Measurements from ENCODE around the gene FBXL16. TPM values are rescaled to one million over a fixed set of nuclear protein-coding genes. Genes with fewer than 3 reads are reported as not detected.

The FBXL16 gene
- total and polyA plus RNA-seq, 2 of the 13 experiments (the other 11 are each of a cell fraction or from before 2014, with no cell fraction given), result 0.22 to 2.0 TPM

DNA sequence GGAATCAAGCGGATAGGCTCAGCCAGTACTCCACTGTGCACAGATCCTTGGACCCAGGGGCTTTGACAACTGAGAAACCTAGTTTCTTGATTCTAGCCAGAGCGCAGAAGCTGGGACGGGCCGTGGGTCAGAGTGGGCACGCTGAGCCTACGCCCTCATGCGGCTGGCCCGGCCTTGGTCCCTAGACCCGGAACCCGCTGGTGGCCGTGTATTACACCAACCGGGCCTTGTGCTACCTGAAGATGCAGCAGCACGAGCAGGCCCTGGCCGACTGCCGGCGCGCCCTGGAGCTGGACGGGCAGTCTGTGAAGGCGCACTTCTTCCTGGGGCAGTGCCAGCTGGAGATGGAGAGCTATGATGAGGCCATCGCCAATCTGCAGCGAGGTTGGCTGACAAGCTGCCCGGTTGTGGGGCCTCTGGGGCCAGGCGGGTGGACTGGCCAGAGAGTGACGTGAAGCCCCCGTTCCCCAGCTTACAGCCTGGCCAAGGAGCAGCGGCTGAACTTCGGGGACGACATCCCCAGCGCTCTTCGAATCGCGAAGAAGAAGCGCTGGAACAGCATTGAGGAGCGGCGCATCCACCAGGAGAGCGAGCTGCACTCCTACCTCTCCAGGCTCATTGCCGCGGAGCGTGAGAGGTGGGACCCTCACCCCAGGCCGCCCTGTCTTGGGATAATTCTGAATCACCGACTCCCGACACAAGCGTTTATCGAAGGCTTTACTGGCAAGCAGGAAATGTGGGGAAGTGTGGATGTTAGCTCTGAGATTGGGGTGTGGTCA, 24.4 kb downstream of the FBXL16 start (continued):
- TF ChIP-seq ZNF768 (CRISPR knock-in tag; IDR thresholded peaks at IDR 0.05) (peak; percentile 27; the same call in 1 of the 2 replicates), ZBTB38 (CRISPR knock-in tag; IDR thresholded peaks at IDR 0.05) (no peak; the same call in 1 of the 2 replicates), HMG20A (CRISPR knock-in tag; IDR thresholded peaks at IDR 0.05; ENCODE audit: borderline replicate concordance) (no peak), MAZ (IDR thresholded peaks at IDR 0.05; ENCODE audit: borderline replicate concordance, low read depth, low read length) (no peak), MAZ (CRISPR knock-in tag; IDR thresholded peaks at IDR 0.05; ENCODE audit: low read depth) (no peak), ZNF136 (CRISPR knock-in tag; IDR thresholded peaks at IDR 0.05; ENCODE audit: low read depth) (no peak), FOXJ3 (CRISPR knock-in tag; IDR thresholded peaks at IDR 0.05; ENCODE audit: borderline replicate concordance) (no peak), ZBTB7B (CRISPR knock-in tag; IDR thresholded peaks at IDR 0.05) (no peak), ZNF546 (CRISPR knock-in tag; conservative IDR thresholded peaks at IDR 0.05) (no peak), ZNF354B (CRISPR knock-in tag; IDR thresholded peaks at IDR 0.05) (no peak), GABPA (IDR thresholded peaks at IDR 0.05; ENCODE audit: low read depth, low read length) (no peak; the same call in 1 of the 2 replicates), GABPA (CRISPR knock-in tag; IDR thresholded peaks at IDR 0.05; ENCODE audit: low read depth) (peak; percentile 54; the same call in 1 of the 2 replicates), ZNF83 (CRISPR knock-in tag; IDR thresholded peaks at IDR 0.05; ENCODE audit: borderline replicate concordance) (peak; percentile 72; the same call in 1 of the 2 replicates)
- TF ChIP-seq, protein P1, sequence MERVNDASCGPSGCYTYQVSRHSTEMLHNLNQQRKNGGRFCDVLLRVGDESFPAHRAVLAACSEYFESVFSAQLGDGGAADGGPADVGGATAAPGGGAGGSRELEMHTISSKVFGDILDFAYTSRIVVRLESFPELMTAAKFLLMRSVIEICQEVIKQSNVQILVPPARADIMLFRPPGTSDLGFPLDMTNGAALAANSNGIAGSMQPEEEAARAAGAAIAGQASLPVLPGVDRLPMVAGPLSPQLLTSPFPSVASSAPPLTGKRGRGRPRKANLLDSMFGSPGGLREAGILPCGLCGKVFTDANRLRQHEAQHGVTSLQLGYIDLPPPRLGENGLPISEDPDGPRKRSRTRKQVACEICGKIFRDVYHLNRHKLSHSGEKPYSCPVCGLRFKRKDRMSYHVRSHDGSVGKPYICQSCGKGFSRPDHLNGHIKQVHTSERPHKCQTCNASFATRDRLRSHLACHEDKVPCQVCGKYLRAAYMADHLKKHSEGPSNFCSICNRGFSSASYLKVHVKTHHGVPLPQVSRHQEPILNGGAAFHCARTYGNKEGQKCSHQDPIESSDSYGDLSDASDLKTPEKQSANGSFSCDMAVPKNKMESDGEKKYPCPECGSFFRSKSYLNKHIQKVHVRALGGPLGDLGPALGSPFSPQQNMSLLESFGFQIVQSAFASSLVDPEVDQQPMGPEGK (CRISPR knock-in tag; IDR thresholded peaks at IDR 0.05), result no peak
- TF ChIP-seq, protein P2, sequence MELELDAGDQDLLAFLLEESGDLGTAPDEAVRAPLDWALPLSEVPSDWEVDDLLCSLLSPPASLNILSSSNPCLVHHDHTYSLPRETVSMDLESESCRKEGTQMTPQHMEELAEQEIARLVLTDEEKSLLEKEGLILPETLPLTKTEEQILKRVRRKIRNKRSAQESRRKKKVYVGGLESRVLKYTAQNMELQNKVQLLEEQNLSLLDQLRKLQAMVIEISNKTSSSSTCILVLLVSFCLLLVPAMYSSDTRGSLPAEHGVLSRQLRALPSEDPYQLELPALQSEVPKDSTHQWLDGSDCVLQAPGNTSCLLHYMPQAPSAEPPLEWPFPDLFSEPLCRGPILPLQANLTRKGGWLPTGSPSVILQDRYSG (CRISPR knock-in tag; IDR thresholded peaks at IDR 0.05), result no peak
- TF ChIP-seq, protein P3, sequence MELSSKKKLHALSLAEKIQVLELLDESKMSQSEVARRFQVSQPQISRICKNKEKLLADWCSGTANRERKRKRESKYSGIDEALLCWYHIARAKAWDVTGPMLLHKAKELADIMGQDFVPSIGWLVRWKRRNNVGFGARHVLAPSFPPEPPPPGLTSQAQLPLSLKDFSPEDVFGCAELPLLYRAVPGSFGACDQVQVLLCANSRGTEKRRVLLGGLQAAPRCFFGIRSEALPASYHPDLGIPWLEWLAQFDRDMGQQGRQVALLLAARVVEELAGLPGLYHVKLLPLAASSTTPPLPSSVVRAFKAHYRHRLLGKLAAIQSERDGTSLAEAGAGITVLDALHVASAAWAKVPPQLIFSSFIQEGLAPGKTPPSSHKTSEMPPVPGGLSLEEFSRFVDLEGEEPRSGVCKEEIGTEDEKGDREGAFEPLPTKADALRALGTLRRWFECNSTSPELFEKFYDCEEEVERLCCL (CRISPR knock-in tag; IDR thresholded peaks at IDR 0.05; ENCODE audit: borderline replicate concordance), result no peak
- TF ChIP-seq, protein P4, sequence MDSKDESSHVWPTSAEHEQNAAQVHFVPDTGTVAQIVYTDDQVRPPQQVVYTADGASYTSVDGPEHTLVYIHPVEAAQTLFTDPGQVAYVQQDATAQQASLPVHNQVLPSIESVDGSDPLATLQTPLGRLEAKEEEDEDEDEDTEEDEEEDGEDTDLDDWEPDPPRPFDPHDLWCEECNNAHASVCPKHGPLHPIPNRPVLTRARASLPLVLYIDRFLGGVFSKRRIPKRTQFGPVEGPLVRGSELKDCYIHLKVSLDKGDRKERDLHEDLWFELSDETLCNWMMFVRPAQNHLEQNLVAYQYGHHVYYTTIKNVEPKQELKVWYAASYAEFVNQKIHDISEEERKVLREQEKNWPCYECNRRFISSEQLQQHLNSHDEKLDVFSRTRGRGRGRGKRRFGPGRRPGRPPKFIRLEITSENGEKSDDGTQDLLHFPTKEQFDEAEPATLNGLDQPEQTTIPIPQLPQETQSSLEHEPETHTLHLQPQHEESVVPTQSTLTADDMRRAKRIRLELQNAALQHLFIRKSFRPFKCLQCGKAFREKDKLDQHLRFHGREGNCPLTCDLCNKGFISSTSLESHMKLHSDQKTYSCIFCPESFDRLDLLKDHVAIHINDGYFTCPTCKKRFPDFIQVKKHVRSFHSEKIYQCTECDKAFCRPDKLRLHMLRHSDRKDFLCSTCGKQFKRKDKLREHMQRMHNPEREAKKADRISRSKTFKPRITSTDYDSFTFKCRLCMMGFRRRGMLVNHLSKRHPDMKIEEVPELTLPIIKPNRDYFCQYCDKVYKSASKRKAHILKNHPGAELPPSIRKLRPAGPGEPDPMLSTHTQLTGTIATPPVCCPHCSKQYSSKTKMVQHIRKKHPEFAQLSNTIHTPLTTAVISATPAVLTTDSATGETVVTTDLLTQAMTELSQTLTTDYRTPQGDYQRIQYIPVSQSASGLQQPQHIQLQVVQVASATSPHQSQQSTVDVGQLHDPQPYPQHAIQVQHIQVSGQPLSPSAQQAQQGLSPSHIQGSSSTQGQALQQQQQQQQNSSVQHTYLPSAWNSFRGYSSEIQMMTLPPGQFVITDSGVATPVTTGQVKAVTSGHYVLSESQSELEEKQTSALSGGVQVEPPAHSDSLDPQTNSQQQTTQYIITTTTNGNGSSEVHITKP (CRISPR knock-in tag; IDR thresholded peaks at IDR 0.05; ENCODE audit: low read depth), result no peak
